HEK293 (cell line): Measurements from ENCODE around the gene RPS6KB2.

Source experiments
- BCL11A ChIP-seq: fragments of 450-650 bp; formaldehyde crosslinking; IDR thresholded peaks from 2 replicates; pipeline ENCODE4 v1.5.1; 2016; ENCODE audit warnings: low read depth, missing biosample characterization, missing genetic modification characterization
- EGR2 ChIP-seq: fragments of 450-650 bp; formaldehyde crosslinking; IDR thresholded peaks from 2 replicates; pipeline ENCODE4 v1.5.1; 2016; ENCODE audit warnings: low read depth, missing biosample characterization, missing genetic modification characterization
- GLIS2 ChIP-seq: fragments of 450-650 bp; formaldehyde crosslinking; IDR thresholded peaks from 2 replicates; pipeline ENCODE4 v1.5.1; 2016; ENCODE audit warnings: missing biosample characterization, missing genetic modification characterization
- KLF1 ChIP-seq: fragments of 450-650 bp; formaldehyde crosslinking; IDR thresholded peaks from 2 replicates; pipeline ENCODE4 v1.5.1; 2016; ENCODE audit warnings: missing biosample characterization, missing genetic modification characterization
- MEIS1 ChIP-seq: sonication (generic); formaldehyde crosslinking; IDR thresholded peaks from 2 replicates; pipeline ENCODE4 v1.8.1; 2022; ENCODE audit warnings: missing genetic modification reagents, mild to moderate bottlenecking, borderline replicate concordance
- SP2 ChIP-seq: fragments of 450-650 bp; formaldehyde crosslinking; IDR thresholded peaks from 2 replicates; pipeline ENCODE4 v1.5.1; 2016; ENCODE audit warnings: missing biosample characterization, missing genetic modification characterization
- TCF7L2 ChIP-seq: IDR thresholded peaks from 2 replicates; pipeline ENCODE4 v1.6.1; 2011; ENCODE audit warnings: low read depth, mild to moderate bottlenecking, inconsistent platforms, low read length, moderate library complexity, borderline replicate concordance
- ZNF112 ChIP-seq: fragments of 450-650 bp; formaldehyde crosslinking; IDR thresholded peaks from 2 replicates; pipeline ENCODE4 v1.5.0; 2017; ENCODE audit warnings: missing biosample characterization, missing genetic modification characterization
- ZNF175 ChIP-seq: fragments of 450-650 bp; formaldehyde crosslinking; IDR thresholded peaks from 2 replicates; pipeline ENCODE4 v1.5.1; 2016; ENCODE audit warnings: missing biosample characterization, missing genetic modification characterization
- ZNF23 ChIP-seq: fragments of 450-650 bp; formaldehyde crosslinking; IDR thresholded peaks from 2 replicates; pipeline ENCODE4 v1.5.1; 2016; ENCODE audit warnings: missing biosample characterization, missing genetic modification characterization, borderline replicate concordance
- ZNF292 ChIP-seq: fragments of 450-650 bp; formaldehyde crosslinking; IDR thresholded peaks from 2 replicates; pipeline ENCODE4 v1.5.1; 2016; ENCODE audit warnings: low read depth, missing biosample characterization, missing genetic modification characterization, borderline replicate concordance
- ZNF341 ChIP-seq: fragments of 450-650 bp; formaldehyde crosslinking; IDR thresholded peaks from 2 replicates; pipeline ENCODE4; 2016; ENCODE audit warnings: low read depth, missing biosample characterization, missing genetic modification characterization
- ZNF391 ChIP-seq: fragments of 450-650 bp; formaldehyde crosslinking; IDR thresholded peaks from 2 replicates; pipeline ENCODE4 v1.5.1; 2016; ENCODE audit warnings: low read depth, missing biosample characterization, missing genetic modification characterization, borderline replicate concordance
- ZNF433 ChIP-seq: fragments of 450-650 bp; formaldehyde crosslinking; IDR thresholded peaks from 2 replicates; pipeline ENCODE4 v1.5.1; 2016; ENCODE audit warnings: missing biosample characterization, missing genetic modification characterization, low read depth
- ZNF610 ChIP-seq: fragments of 450-650 bp; formaldehyde crosslinking; IDR thresholded peaks from 2 replicates; pipeline ENCODE4 v1.5.1; 2016; ENCODE audit warnings: missing biosample characterization, missing genetic modification characterization, borderline replicate concordance
- ZNF626 ChIP-seq: fragments of 450-650 bp; sonication (Bioruptor Pico); formaldehyde crosslinking; IDR thresholded peaks from 2 replicates; pipeline ENCODE4 v1.5.1; 2018; ENCODE audit warnings: missing biosample characterization, missing genetic modification characterization, inconsistent platforms
- ZNF660 ChIP-seq: fragments of 450-650 bp; IDR thresholded peaks from 2 replicates; pipeline ENCODE4 v1.5.1; 2018; ENCODE audit warnings: missing biosample characterization, mild to moderate bottlenecking, missing genetic modification characterization
- ZNF664 ChIP-seq: fragments of 450-650 bp; formaldehyde crosslinking; IDR thresholded peaks from 2 replicates; pipeline ENCODE4 v1.5.1; 2016; ENCODE audit warnings: missing biosample characterization, missing genetic modification characterization
- ZNF791 ChIP-seq: fragments of 450-650 bp; formaldehyde crosslinking; IDR thresholded peaks from 2 replicates; pipeline ENCODE4 v1.5.1; 2016; ENCODE audit warnings: missing biosample characterization, missing genetic modification characterization
- TF ChIP-seq, protein P1 (sequence below): fragments of 450-650 bp; formaldehyde crosslinking; IDR thresholded peaks from 2 replicates; pipeline ENCODE4 v1.5.1; 2017; ENCODE audit warnings: missing biosample characterization, mild to moderate bottlenecking, missing genetic modification characterization, moderate library complexity
- TF ChIP-seq, protein P2 (sequence below): IDR thresholded peaks from 2 replicates; pipeline ENCODE4 v1.6.1; 2011; ENCODE audit warnings: mild to moderate bottlenecking, low read depth, low read length, borderline replicate concordance
- TF ChIP-seq, protein P3 (sequence below): fragments of 450-650 bp; formaldehyde crosslinking; IDR thresholded peaks from 2 replicates; pipeline ENCODE4 v1.5.1; 2016; ENCODE audit warnings: missing biosample characterization, missing genetic modification characterization
- TF ChIP-seq, protein P4 (sequence below): fragments of 450-650 bp; formaldehyde crosslinking; IDR thresholded peaks from 2 replicates; pipeline ENCODE4 v1.5.1; 2017; ENCODE audit warnings: missing biosample characterization, missing genetic modification characterization
- TF ChIP-seq, protein P5 (sequence below): fragments of 450-650 bp; formaldehyde crosslinking; IDR thresholded peaks from 2 replicates; pipeline ENCODE4 v1.5.1; 2016; ENCODE audit warnings: missing biosample characterization, missing genetic modification characterization
- TF ChIP-seq, protein P6 (sequence below): fragments of 450-650 bp; formaldehyde crosslinking; IDR thresholded peaks from 2 replicates; pipeline ENCODE4 v1.5.1; 2016; ENCODE audit warnings: missing biosample characterization, missing genetic modification characterization, low read depth
- TF ChIP-seq, protein P7 (sequence below): fragments of 450-650 bp; formaldehyde crosslinking; IDR thresholded peaks from 2 replicates; pipeline ENCODE4 v1.5.1; 2016; ENCODE audit warnings: missing biosample characterization, missing genetic modification characterization

RPS6KB2 gene

DNA sequence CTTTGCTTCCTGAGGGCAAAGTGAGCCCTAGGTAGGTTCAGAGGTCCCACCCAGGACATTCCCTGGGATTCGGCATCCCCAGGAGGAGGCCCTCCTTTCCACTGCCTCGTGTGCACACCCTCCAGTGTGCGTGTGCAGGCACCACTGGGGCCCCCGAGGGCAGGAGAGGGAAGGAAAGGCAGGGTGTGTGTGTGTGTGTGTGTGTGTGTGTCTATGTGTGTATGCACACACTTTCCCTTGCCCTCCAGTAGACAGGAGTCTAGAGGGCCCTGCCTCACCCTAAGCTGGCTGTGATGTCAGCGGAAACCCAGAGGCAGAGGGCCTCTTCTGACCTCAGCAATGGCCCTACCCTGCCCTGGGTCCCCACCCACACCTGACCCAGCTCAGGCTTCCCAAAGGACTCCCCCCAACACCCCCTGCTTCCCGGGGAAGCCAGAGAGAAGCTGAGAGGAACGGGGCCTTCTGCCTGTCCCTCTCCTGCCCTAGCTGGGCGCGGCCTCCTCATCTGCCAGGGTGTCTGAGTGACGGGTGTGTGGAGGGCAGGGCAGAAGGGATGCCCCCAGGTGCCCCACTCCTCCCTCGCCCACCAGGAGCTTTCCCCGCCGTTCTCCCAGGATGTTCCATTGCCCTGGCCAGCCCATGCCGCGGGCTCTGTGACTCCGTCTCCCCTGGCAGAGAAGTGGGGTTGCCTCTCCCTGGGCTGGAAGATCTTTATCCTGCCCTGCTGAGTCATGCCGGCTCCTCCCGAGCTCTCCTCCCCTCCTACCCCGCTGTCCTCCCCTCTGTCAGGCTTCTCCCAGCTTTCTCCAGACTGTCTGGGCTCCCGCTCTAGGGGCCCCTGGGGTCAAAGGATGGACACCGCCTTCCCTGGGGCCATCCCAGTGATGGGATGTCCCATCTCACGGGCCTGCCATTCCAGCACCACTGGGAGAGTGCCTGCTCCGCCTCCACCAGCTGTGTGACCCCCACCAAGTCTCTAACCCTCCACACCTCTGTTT is 48.9 kb upstream of the RPS6KB2 start (continued):
- TF ChIP-seq, protein P1, sequence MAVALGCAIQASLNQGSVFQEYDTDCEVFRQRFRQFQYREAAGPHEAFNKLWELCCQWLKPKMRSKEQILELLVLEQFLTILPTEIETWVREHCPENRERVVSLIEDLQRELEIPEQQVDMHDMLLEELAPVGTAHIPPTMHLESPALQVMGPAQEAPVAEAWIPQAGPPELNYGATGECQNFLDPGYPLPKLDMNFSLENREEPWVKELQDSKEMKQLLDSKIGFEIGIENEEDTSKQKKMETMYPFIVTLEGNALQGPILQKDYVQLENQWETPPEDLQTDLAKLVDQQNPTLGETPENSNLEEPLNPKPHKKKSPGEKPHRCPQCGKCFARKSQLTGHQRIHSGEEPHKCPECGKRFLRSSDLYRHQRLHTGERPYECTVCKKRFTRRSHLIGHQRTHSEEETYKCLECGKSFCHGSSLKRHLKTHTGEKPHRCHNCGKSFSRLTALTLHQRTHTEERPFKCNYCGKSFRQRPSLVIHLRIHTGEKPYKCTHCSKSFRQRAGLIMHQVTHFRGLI (tag by site-specific recombination) = no peak
- no peak for TF ChIP-seq ZNF112 (tag by site-specific recombination)
- TF ChIP-seq, protein P2, sequence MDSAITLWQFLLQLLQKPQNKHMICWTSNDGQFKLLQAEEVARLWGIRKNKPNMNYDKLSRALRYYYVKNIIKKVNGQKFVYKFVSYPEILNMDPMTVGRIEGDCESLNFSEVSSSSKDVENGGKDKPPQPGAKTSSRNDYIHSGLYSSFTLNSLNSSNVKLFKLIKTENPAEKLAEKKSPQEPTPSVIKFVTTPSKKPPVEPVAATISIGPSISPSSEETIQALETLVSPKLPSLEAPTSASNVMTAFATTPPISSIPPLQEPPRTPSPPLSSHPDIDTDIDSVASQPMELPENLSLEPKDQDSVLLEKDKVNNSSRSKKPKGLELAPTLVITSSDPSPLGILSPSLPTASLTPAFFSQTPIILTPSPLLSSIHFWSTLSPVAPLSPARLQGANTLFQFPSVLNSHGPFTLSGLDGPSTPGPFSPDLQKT = no peak
- no peak for TF ChIP-seq ZNF610 (tag by site-specific recombination)
- TF ChIP-seq TCF7L2 = no peak
- TF ChIP-seq GLIS2 (tag by site-specific recombination) = no peak
- TF ChIP-seq, protein P3, sequence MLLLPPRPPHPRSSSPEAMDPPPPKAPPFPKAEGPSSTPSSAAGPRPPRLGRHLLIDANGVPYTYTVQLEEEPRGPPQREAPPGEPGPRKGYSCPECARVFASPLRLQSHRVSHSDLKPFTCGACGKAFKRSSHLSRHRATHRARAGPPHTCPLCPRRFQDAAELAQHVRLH (tag by site-specific recombination) = no peak
- no peak for TF ChIP-seq ZNF626 (tag by site-specific recombination)
- 0 out of 2 replicates have a peak, but pooled peaks have one; percentile 18 for TF ChIP-seq ZNF341 (tag by site-specific recombination)
- no peak for TF ChIP-seq ZNF23 (tag by site-specific recombination)
- TF ChIP-seq BCL11A (tag by site-specific recombination) = no peak
- TF ChIP-seq ZNF175 (tag by site-specific recombination) = no peak
- TF ChIP-seq ZNF433 (tag by site-specific recombination) = no peak
- TF ChIP-seq MEIS1 (CRISPR knock-in tag) = no peak
- TF ChIP-seq, protein P4, sequence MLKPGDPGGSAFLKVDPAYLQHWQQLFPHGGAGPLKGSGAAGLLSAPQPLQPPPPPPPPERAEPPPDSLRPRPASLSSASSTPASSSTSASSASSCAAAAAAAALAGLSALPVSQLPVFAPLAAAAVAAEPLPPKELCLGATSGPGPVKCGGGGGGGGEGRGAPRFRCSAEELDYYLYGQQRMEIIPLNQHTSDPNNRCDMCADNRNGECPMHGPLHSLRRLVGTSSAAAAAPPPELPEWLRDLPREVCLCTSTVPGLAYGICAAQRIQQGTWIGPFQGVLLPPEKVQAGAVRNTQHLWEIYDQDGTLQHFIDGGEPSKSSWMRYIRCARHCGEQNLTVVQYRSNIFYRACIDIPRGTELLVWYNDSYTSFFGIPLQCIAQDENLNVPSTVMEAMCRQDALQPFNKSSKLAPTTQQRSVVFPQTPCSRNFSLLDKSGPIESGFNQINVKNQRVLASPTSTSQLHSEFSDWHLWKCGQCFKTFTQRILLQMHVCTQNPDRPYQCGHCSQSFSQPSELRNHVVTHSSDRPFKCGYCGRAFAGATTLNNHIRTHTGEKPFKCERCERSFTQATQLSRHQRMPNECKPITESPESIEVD (tag by site-specific recombination) = no peak
- TF ChIP-seq ZNF660 = no peak
- TF ChIP-seq EGR2 = no peak
- no peak for TF ChIP-seq ZNF791
- TF ChIP-seq ZNF664 (tag by site-specific recombination) = no peak
- TF ChIP-seq ZNF391 = no peak
- TF ChIP-seq, protein P5, sequence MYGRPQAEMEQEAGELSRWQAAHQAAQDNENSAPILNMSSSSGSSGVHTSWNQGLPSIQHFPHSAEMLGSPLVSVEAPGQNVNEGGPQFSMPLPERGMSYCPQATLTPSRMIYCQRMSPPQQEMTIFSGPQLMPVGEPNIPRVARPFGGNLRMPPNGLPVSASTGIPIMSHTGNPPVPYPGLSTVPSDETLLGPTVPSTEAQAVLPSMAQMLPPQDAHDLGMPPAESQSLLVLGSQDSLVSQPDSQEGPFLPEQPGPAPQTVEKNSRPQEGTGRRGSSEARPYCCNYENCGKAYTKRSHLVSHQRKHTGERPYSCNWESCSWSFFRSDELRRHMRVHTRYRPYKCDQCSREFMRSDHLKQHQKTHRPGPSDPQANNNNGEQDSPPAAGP = peak; percentile 86
- TF ChIP-seq, protein P6, sequence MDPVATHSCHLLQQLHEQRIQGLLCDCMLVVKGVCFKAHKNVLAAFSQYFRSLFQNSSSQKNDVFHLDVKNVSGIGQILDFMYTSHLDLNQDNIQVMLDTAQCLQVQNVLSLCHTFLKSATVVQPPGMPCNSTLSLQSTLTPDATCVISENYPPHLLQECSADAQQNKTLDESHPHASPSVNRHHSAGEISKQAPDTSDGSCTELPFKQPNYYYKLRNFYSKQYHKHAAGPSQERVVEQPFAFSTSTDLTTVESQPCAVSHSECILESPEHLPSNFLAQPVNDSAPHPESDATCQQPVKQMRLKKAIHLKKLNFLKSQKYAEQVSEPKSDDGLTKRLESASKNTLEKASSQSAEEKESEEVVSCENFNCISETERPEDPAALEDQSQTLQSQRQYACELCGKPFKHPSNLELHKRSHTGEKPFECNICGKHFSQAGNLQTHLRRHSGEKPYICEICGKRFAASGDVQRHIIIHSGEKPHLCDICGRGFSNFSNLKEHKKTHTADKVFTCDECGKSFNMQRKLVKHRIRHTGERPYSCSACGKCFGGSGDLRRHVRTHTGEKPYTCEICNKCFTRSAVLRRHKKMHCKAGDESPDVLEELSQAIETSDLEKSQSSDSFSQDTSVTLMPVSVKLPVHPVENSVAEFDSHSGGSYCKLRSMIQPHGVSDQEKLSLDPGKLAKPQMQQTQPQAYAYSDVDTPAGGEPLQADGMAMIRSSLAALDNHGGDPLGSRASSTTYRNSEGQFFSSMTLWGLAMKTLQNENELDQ (tag by site-specific recombination) = no peak
- TF ChIP-seq ZNF292 (tag by site-specific recombination) = no peak
- TF ChIP-seq SP2 = no peak
- TF ChIP-seq, protein P7, sequence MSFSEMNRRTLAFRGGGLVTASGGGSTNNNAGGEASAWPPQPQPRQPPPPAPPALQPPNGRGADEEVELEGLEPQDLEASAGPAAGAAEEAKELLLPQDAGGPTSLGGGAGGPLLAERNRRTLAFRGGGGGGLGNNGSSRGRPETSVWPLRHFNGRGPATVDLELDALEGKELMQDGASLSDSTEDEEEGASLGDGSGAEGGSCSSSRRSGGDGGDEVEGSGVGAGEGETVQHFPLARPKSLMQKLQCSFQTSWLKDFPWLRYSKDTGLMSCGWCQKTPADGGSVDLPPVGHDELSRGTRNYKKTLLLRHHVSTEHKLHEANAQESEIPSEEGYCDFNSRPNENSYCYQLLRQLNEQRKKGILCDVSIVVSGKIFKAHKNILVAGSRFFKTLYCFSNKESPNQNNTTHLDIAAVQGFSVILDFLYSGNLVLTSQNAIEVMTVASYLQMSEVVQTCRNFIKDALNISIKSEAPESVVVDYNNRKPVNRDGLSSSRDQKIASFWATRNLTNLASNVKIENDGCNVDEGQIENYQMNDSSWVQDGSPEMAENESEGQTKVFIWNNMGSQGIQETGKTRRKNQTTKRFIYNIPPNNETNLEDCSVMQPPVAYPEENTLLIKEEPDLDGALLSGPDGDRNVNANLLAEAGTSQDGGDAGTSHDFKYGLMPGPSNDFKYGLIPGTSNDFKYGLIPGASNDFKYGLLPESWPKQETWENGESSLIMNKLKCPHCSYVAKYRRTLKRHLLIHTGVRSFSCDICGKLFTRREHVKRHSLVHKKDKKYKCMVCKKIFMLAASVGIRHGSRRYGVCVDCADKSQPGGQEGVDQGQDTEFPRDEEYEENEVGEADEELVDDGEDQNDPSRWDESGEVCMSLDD (tag by site-specific recombination) = no peak
- peak; percentile 72 for TF ChIP-seq KLF1 (tag by site-specific recombination)
